ENCODE results near the gene RYR2.

Gene RYR2

DNA sequence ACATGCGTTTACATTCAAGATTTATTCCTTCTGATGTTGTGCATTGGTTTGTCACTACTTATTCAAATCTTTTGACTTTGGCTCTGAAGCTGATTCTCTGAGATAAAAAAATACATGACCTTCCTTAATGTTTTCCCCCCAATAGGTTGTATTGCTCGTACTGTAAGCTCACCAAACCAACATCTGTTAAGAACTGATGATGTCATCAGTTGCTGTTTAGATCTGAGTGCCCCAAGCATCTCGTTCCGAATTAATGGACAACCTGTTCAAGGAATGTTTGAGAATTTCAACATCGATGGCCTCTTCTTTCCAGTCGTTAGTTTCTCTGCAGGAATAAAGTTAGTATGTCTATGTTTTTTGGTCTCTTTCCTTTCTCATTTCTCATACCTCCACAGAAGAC, 458.6 kb downstream of the RYR2 start:
- TF ChIP-seq, protein P1, sequence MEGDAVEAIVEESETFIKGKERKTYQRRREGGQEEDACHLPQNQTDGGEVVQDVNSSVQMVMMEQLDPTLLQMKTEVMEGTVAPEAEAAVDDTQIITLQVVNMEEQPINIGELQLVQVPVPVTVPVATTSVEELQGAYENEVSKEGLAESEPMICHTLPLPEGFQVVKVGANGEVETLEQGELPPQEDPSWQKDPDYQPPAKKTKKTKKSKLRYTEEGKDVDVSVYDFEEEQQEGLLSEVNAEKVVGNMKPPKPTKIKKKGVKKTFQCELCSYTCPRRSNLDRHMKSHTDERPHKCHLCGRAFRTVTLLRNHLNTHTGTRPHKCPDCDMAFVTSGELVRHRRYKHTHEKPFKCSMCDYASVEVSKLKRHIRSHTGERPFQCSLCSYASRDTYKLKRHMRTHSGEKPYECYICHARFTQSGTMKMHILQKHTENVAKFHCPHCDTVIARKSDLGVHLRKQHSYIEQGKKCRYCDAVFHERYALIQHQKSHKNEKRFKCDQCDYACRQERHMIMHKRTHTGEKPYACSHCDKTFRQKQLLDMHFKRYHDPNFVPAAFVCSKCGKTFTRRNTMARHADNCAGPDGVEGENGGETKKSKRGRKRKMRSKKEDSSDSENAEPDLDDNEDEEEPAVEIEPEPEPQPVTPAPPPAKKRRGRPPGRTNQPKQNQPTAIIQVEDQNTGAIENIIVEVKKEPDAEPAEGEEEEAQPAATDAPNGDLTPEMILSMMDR (IDR thresholded peaks at IDR 0.05; ENCODE audit: borderline replicate concordance, insufficient read depth, low read depth, low read length): no peak
- no peak overlapping the region for H3K4me3 ChIP-seq (ENCODE audit: low read depth, low read length)

DNA sequence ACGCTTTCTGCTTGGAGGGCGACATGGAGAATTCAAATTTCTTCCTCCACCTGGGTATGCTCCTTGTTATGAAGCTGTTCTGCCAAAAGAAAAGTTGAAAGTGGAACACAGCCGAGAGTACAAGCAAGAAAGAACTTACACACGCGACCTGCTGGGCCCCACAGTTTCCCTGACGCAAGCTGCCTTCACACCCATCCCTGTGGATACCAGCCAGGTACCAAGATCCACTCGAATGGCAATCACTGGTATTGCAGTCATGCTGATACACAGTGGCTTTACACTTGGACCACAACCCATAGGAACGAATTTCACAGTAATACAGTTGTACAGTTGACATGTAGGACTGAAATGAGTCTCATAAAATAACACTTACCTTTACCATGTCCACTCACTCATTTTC, 461.3 kb downstream of the RYR2 start:
- no peak overlapping the region for H3K4me3 ChIP-seq (ENCODE audit: low read depth, low read length)
- TF ChIP-seq, protein P1 (IDR thresholded peaks at IDR 0.05; ENCODE audit: borderline replicate concordance, insufficient read depth, low read depth, low read length): no peak

DNA sequence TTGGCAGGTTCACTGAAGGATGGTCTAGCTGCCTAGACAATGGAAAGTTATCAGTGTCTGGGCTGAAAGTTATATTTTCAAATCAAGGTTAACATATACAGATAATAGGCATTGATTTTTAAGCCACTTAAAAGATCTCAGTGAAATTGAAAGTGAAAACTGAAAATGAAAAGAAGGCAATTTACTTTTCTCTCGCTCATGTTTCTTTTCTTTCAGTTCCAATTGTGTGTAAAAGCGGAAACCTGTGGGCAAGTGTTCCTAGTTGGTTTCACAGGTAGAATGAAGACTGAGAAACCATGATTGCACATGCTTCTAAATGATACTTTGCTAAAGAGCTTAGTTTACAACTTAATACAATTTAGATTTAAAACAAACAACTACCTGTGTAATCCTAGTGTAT, 465.0 kb downstream of the RYR2 start:
- TF ChIP-seq, protein P1 (IDR thresholded peaks at IDR 0.05; ENCODE audit: borderline replicate concordance, insufficient read depth, low read depth, low read length): no peak

DNA sequence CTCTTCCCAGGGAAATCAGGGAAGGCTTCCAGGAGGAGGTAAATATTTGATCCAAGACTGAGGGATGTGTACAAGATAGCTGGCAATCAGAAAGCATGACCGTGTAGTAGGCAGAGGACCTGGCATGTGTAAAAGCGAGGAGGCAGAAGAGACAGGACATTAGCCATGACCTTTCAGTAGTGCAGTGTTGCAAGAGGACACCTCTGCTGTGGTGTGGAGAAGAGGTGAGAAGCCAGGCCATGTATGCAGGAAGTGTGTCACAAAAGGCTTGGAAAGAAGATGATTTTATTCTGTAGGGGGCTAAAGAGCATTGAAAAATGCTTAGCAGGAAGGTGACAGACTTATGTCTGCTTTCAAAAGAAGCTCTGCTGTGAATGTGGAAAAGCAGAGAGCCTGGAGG, 467.8 kb downstream of the RYR2 start:
- no peak overlapping the region for H3K4me3 ChIP-seq (ENCODE audit: low read depth, low read length)
- TF ChIP-seq, protein P1 (IDR thresholded peaks at IDR 0.05; ENCODE audit: borderline replicate concordance, insufficient read depth, low read depth, low read length): no peak

More for the DNA sequence above, 465.0 kb downstream of the RYR2 start:
- H3K4me3 ChIP-seq (ENCODE audit: low read depth, low read length): no peak overlapping the region

DNA sequence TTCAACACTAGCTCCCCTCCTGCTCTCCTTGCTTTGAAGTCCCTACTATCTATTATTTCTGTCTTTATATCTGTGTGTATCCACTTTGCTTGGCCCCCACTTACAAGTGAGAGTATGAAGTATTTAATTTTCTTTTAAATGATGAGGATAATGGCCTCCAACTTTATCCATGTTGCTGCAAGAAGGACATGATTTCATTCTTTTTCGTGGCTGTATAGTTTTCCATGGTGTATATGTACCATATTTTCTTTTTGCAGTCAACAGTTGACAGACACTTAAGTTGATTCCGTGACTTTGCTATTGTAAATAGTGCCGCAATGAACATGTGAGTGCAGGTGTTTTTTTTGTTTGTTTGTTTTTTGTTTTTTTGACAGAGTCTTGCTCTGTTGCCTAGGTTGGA, 483.1 kb downstream of the RYR2 start:
- TF ChIP-seq, protein P1 (IDR thresholded peaks at IDR 0.05; ENCODE audit: borderline replicate concordance, insufficient read depth, low read depth, low read length): no peak
- no peak overlapping the region for H3K4me3 ChIP-seq (ENCODE audit: low read depth, low read length)

DNA sequence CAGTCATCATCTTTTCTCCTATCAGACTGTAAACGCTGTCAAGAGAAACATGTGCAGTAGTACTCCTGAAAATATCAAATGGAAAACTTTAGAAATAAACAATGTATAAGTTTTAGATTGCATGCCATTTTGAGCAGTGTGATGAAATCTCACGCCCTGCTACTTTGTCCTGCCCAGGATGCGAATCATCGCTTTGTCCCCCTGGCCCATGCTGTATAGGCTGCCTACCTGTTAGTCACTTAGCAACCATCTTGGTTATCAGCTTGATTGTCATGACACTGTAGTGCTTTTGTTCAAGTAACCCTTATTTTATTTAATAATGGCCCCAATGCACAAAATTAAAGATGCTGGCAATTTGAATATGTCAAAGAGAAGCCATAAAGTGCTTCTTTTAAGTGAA, 485.8 kb downstream of the RYR2 start:
- TF ChIP-seq, protein P1 (IDR thresholded peaks at IDR 0.05; ENCODE audit: borderline replicate concordance, insufficient read depth, low read depth, low read length): no peak
- H3K4me3 ChIP-seq (ENCODE audit: low read depth, low read length): no peak overlapping the region

DNA sequence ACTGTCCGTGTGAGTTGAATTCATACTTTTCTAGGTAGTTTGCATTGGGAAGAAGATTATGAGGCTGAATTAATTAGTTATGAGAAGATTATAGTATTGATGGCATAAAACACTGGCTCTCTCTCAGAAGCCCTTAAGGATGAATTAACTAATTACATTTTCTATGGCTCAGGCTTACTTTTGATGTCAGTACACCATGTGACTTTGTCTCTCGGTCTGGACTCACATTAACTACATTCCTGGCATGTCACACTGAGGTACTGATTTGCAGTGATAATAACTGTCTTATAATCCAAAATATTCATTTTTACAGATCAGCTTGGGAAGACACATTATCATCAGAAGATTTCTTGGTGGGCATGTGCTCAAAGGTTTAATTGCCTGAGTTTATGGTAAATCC, 486.6 kb downstream of the RYR2 start:
- H3K4me3 ChIP-seq (ENCODE audit: low read depth, low read length): no peak overlapping the region
- TF ChIP-seq, protein P1 (IDR thresholded peaks at IDR 0.05; ENCODE audit: borderline replicate concordance, insufficient read depth, low read depth, low read length): no peak
